ENCODE results near the gene BABAM2.

DNA sequence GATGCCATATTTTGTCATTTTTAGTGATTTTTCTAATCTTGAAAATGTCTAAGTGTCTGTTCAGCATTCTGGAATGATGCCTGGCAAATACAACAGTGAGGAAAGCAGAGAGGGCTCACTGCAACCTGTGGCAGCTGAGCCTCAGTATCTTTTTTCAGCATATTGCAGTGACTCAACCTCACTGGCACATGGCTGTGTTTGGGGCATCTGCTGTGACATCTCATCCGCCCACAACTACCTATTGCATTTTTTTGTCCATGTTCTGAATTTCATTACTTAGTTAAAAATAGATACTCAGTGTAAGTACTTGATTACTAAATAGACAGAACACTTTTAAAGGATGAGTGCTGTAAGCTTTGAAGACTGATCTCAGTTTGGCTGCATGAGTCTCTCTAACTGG is 10.7 kb downstream of the BABAM2 start:
- TF ChIP-seq, protein P1, sequence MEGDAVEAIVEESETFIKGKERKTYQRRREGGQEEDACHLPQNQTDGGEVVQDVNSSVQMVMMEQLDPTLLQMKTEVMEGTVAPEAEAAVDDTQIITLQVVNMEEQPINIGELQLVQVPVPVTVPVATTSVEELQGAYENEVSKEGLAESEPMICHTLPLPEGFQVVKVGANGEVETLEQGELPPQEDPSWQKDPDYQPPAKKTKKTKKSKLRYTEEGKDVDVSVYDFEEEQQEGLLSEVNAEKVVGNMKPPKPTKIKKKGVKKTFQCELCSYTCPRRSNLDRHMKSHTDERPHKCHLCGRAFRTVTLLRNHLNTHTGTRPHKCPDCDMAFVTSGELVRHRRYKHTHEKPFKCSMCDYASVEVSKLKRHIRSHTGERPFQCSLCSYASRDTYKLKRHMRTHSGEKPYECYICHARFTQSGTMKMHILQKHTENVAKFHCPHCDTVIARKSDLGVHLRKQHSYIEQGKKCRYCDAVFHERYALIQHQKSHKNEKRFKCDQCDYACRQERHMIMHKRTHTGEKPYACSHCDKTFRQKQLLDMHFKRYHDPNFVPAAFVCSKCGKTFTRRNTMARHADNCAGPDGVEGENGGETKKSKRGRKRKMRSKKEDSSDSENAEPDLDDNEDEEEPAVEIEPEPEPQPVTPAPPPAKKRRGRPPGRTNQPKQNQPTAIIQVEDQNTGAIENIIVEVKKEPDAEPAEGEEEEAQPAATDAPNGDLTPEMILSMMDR (IDR thresholded peaks at IDR 0.05; ENCODE audit: insufficient read depth, low read depth, low read length): no peak
- TF ChIP-seq EZH2 (IDR thresholded peaks at IDR 0.05; ENCODE audit: insufficient read depth, low read length): no peak
